Activated naive CD4-positive, alpha-beta T cell treated with anti-CD3 and anti-CD28 coated beads, Interleukin-2, amount 50 U/mL, for 24 hours (primary cell): Measurements from ENCODE around the gene GALNT11.
"Not testable (repeated sequence)": the region's sequence is repeated elsewhere in the genome, so short reads cannot be mapped to it uniquely, and the experiment has no call there.

Experiments used
- H3K27ac Mint-ChIP-seq: one replicate; pipeline ENCODE4 v1.8.0; 2021; ENCODE audit warnings: mild to moderate bottlenecking, mixed read lengths
- H3K27me3 Mint-ChIP-seq: one replicate; pipeline ENCODE4 v1.8.0; 2021; ENCODE audit warnings: mixed read lengths
- H3K36me3 Mint-ChIP-seq: one replicate; pipeline ENCODE4 v1.8.0; 2021; ENCODE audit warnings: mixed read lengths
- H3K4me1 Mint-ChIP-seq: one replicate; pipeline ENCODE4 v1.8.0; 2021; ENCODE audit warnings: mixed read lengths
- H3K4me3 Mint-ChIP-seq: one replicate; pipeline ENCODE4 v1.8.0; 2021; ENCODE audit warnings: mild to moderate bottlenecking, mixed read lengths
- H3K9me3 Mint-ChIP-seq: one replicate; pipeline ENCODE4 v1.8.0; 2021; ENCODE audit warnings: mixed read lengths

Gene GALNT11

DNA sequence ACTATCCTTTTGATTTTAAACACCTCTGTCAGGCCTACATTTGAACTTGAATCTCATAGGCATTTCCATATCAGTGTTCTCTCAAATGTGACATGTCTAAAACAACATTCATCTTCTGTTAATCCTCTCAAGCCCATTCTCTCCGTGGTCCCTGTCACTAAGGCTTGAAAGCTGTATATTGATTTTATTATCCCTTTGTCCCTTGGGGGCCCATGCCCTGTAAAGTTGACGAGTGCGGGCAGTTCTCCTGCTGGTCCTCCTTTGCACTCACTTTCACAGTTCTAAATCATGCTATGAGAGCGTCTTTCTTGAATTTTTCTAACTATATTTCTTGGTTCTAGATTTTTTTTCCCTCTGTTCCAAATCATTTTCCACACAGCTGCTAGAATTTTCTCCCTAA is 27.3 kb downstream of the GALNT11 start:
- no peaks in the 10 kb centered on the region for H3K9me3 Mint-ChIP-seq
- H3K27ac Mint-ChIP-seq = peak overlapping the region; percentile 1
- H3K27me3 Mint-ChIP-seq = no peaks in the 10 kb centered on the region
- peaks cover 32% of the 10 kb centered on the region for H3K4me1 Mint-ChIP-seq
- no peak overlapping the region for H3K4me3 Mint-ChIP-seq
- peaks cover 12% of the 10 kb centered on the region for H3K36me3 Mint-ChIP-seq

DNA sequence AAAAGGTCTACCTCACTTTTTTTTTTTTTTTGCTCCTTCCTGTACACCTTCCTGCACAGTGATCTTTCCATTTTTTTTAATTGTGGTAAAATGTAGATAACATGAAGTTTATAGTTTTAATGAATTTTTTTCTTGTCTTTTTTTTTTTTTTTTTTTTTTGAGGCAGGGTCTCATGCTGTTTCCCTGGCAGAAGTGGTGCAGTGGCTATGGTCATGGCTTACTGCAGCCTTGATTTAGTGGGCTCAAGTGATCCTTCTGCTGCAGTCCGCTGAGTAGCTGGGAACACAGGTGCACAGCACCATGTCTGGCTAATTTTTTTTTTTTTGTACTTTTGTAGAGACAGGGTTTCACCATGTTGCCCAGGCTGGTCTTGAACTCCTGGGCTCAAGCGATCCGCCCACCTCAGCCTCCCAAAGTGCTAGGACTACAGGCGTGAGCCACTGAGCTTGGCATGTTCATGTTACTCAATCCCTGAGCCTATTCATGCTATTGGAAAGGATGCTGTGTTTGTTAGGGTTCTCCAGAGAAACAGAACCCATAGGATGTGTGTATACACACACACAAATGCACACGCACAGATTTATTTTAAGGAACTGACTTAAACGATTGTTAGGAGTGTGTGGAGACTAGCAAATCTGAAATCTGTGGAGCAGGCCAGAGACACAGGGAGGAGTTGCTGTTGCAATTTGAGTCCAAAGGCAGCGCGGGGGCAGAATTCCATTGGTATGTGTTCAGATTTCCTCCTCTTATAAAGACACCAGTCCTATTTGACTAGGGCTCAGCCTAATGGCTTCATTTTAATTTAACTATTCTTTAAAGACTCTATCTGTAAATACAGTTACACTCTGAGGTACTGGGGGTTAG is 29.1 kb downstream of the GALNT11 start:
- H3K4me3 Mint-ChIP-seq = no peak overlapping the region
- H3K27ac Mint-ChIP-seq = no peak overlapping the region
- peaks cover 33% of the 10 kb centered on the region for H3K4me1 Mint-ChIP-seq
- H3K9me3 Mint-ChIP-seq = no peaks in the 10 kb centered on the region
- H3K36me3 Mint-ChIP-seq = peaks cover 15% of the 10 kb centered on the region
- H3K27me3 Mint-ChIP-seq = no peaks in the 10 kb centered on the region

DNA sequence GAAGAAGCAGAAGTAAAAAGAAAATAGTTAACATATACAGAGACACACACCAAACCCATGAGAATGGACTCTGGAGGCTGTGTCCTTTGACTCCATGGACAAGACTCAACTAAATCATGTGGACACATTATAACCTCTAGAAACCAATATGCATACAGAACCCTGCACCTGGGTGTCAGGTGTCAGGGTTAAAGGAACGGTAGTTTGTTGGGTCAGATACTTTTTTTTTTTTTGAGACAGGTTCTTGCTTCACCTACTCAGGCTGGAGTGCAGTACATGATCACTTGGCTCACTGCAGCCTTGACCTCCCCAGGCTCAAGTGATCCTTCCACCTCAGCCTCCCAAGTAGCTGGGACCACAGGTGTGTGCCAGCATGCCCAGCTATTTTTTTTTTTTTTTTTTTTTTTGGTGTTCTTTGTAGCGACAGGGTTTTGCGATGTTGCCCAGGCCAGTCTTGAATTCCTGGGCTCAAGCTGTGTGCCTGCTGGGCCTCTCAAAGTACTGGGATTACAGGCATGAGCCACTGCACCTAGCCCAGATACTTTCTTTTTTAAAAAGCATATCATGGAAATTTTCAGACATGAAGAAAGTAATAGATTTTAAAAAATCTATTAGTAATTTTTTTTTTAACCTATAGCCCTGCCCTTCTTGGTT is 31.3 kb downstream of the GALNT11 start:
- Mint-ChIP-seq H3K9me3 (no peaks in the 10 kb centered on the region), H3K27ac (no peak overlapping the region), H3K36me3 (peaks cover 19% of the 10 kb centered on the region), H3K4me3 (no peak overlapping the region), H3K4me1 (peaks cover 28% of the 10 kb centered on the region), H3K27me3 (no peaks in the 10 kb centered on the region)

- no peaks in the 10 kb centered on the region for H3K27me3 Mint-ChIP-seq
- no peak overlapping the region for H3K27ac Mint-ChIP-seq
- H3K36me3 Mint-ChIP-seq = peaks cover 32% of the 10 kb centered on the region
- no peak overlapping the region for H3K4me3 Mint-ChIP-seq
- H3K4me1 Mint-ChIP-seq = peaks cover 35% of the 10 kb centered on the region
- H3K9me3 Mint-ChIP-seq = no peaks in the 10 kb centered on the region
Measured at GRCh38 chr7:152059311-152059710, 33.8 kb downstream of the GALNT11 start.

GRCh38 chr7:152061086-152061485 is 35.6 kb downstream of the GALNT11 start:
- H3K27me3 Mint-ChIP-seq, H3K4me3 Mint-ChIP-seq, H3K27ac Mint-ChIP-seq, H3K9me3 Mint-ChIP-seq: not testable (repeated sequence)
- Mint-ChIP-seq H3K36me3 (peaks cover 30% of the 10 kb centered on the region), H3K4me1 (peaks cover 42% of the 10 kb centered on the region)

- not testable (repeated sequence) for H3K4me3 Mint-ChIP-seq
- Mint-ChIP-seq H3K4me1 (peaks cover 48% of the 10 kb centered on the region), H3K36me3 (peaks cover 33% of the 10 kb centered on the region)
Measured at GRCh38 chr7:152063192-152063591, 37.7 kb downstream of the GALNT11 start.

GRCh38 chr7:152063821-152064220 is 38.3 kb downstream of the GALNT11 start:
- Mint-ChIP-seq H3K4me1 (peaks cover 48% of the 10 kb centered on the region), H3K36me3 (peaks cover 34% of the 10 kb centered on the region)
- H3K4me3 Mint-ChIP-seq = not testable (repeated sequence)

More at GRCh38 chr7:152063192-152063591, 37.7 kb downstream of the GALNT11 start:
- not testable (repeated sequence) for H3K9me3 Mint-ChIP-seq, H3K27ac Mint-ChIP-seq, H3K27me3 Mint-ChIP-seq

GRCh38 chr7:152065800-152066344 is 40.4 kb downstream of the GALNT11 start:
- Mint-ChIP-seq H3K4me1 (peaks cover 54% of the 10 kb centered on the region), H3K36me3 (peaks cover 28% of the 10 kb centered on the region)

More at GRCh38 chr7:152063821-152064220, 38.3 kb downstream of the GALNT11 start:
- H3K9me3 Mint-ChIP-seq, H3K27me3 Mint-ChIP-seq, H3K27ac Mint-ChIP-seq: not testable (repeated sequence)

DNA sequence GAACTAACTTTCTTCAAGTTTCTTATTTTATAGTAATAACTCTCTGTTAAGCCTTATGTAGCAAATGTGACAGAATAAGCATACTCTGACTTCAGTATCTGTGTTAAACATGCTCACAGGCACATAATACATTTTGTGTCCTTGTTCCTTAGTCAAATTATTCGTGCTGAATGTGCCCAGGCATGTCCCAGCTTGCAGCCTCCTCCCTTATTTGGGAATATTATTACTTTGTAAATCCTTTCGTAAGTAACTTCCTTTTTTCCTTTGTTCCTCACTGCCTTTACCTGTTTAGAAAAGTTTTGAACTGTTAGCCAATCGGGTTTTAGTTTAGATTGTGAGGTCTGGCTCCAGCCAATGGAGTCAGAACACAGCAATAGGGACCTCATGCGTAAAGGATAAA is 46.9 kb downstream of the GALNT11 start:
- peaks cover 59% of the 10 kb centered on the region for H3K4me1 Mint-ChIP-seq
- H3K9me3 Mint-ChIP-seq = no peaks in the 10 kb centered on the region
- no peak overlapping the region for H3K27ac Mint-ChIP-seq
- no peak overlapping the region for H3K4me3 Mint-ChIP-seq
- peaks cover 7% of the 10 kb centered on the region for H3K36me3 Mint-ChIP-seq
- H3K27me3 Mint-ChIP-seq = no peaks in the 10 kb centered on the region

More at GRCh38 chr7:152065800-152066344, 40.4 kb downstream of the GALNT11 start:
- H3K27me3 Mint-ChIP-seq, H3K4me3 Mint-ChIP-seq, H3K9me3 Mint-ChIP-seq, H3K27ac Mint-ChIP-seq: not testable (repeated sequence)

DNA sequence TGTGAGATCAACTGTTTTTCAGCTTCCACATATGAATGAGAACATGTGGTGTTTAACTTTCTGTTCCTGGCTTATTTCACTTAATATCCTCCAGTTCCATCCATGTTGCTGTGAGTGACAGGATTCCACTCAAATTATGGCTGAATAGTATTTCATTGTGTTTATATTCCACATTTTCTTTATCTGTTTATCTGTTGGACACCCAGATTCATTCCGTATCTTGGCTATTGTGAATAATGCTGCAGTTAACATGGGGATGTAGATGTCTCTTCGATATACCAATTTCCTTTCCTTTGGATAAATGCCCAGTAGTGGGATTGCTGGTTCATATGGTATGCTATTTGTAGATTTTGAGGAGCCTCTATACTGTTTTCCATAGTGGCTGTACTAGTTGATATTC is 47.9 kb downstream of the GALNT11 start:
- Mint-ChIP-seq H3K27me3 (no peaks in the 10 kb centered on the region), H3K4me3 (no peak overlapping the region), H3K4me1 (peaks cover 59% of the 10 kb centered on the region), H3K27ac (no peak overlapping the region), H3K36me3 (peaks cover 5% of the 10 kb centered on the region), H3K9me3 (no peaks in the 10 kb centered on the region)

DNA sequence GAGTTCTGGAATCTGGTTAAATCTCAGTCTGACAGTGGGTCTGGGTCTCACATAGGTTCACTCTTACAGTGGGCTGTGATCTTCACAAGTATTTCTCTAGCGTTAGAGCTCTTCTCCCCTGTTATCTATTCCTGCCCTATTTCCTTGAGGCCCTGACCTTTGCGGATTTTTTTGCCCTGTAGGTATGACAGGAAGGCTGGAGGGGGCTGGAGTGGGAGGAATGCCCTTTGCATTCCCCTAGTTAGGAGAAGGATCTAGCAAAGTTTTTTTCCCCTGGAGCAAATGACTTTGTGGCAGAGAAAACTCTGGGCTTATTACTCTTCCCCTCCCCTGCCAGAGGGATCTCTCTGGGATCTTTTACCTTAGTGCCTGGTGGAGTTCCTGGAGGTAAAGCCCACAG is 49.2 kb downstream of the GALNT11 start:
- H3K36me3 Mint-ChIP-seq = peaks cover 4% of the 10 kb centered on the region
- no peaks in the 10 kb centered on the region for H3K9me3 Mint-ChIP-seq
- peaks cover 64% of the 10 kb centered on the region for H3K4me1 Mint-ChIP-seq
- no peaks in the 10 kb centered on the region for H3K27me3 Mint-ChIP-seq
- H3K4me3 Mint-ChIP-seq = no peak overlapping the region
- no peak overlapping the region for H3K27ac Mint-ChIP-seq

- H3K9me3 Mint-ChIP-seq, H3K27me3 Mint-ChIP-seq, H3K27ac Mint-ChIP-seq, H3K4me3 Mint-ChIP-seq, H3K36me3 Mint-ChIP-seq: not testable (repeated sequence)
- H3K4me1 Mint-ChIP-seq = peaks cover 71% of the 10 kb centered on the region
Measured at GRCh38 chr7:152075379-152075778, 49.9 kb downstream of the GALNT11 start.

GRCh38 chr7:152076324-152076821 is 50.9 kb downstream of the GALNT11 start:
- Mint-ChIP-seq H3K4me1 (peaks cover 66% of the 10 kb centered on the region), H3K4me3 (no peak overlapping the region), H3K27me3 (no peaks in the 10 kb centered on the region), H3K36me3 (peaks cover 4% of the 10 kb centered on the region), H3K27ac (no peak overlapping the region), H3K9me3 (no peaks in the 10 kb centered on the region)

DNA sequence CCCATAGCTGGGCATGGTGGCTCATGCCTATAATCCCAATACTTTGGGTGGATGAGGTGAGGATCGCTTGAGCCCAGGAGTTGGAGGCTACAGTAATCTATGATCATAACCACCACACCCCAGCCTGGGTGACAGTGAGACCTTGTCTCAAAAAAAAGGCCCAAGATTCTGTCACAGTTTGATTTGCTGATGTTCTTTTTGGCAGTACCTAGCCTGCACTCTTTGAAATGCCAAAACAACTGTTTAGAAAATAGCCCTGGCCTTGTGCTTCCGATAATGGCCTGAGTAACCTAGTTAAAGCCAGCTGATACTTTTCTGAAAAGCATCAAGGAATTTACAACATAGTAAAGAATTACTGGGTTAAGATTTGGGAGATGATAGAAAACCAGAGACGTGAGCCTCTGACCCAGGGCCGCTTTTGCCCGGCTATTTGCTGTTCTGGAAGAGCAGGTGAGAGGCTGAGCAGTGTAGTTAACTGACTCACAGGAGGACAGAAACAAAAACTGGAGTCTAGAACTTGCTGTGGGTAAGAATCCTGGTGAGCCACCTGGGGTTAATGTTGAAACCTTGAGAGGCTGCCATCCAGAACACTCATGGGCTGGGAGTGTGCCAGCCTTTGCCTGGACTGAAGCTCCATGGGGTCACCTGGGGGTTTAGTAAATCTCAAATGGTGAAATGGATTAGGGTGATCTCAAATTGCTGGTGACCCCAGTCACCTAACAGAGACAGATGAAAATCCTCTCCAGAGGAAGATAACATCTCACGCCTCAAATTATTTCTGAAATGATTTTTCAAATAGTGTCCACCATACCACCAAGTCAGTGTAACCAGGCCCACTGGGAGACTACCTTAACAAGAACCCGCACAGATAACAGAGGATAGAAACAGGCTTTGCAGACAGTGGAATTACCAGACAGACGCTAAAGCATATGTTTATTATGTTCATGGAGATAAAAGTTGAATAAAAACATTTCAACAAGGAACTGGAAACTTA is 51.8 kb downstream of the GALNT11 start:
- Mint-ChIP-seq H3K4me1 (peaks cover 69% of the 10 kb centered on the region), H3K36me3 (peaks cover 9% of the 10 kb centered on the region), H3K4me3 (no peak overlapping the region), H3K27me3 (no peaks in the 10 kb centered on the region), H3K9me3 (no peaks in the 10 kb centered on the region), H3K27ac (no peak overlapping the region)

DNA sequence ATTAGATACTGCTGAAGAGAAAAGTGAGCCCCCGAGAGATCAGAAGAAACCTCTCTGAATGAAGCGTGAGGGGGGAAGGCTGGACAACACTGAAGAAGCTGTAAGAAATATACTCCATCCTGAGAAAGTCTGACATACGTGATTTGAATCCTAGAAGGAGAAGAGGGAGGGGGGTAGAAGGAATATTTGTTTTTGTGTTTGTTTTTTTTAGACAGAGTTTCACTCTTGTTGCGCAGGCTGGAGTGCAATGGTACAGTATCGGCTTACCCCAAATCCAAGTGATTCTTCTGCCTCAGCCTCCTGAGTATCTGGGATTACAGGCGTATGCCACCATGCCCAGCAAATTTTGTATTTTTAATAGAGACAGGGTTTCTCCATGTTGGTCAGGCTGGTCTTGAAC is 52.6 kb downstream of the GALNT11 start:
- H3K27me3 Mint-ChIP-seq = no peaks in the 10 kb centered on the region
- peaks cover 63% of the 10 kb centered on the region for H3K4me1 Mint-ChIP-seq
- H3K9me3 Mint-ChIP-seq = no peaks in the 10 kb centered on the region
- no peak overlapping the region for H3K4me3 Mint-ChIP-seq
- no peak overlapping the region for H3K27ac Mint-ChIP-seq
- H3K36me3 Mint-ChIP-seq = peaks cover 11% of the 10 kb centered on the region
